Astrocyte of the spinal cord (primary cell): ENCODE data around the gene SYNJ2.

Source experiments
- DNase-seq: peaks from one replicate; pipeline ENCODE4 v3.0.0; 2011; ENCODE audit warnings: low read depth, low spot score
- H3K4me3 ChIP-seq: 2 replicates; pipeline ENCODE4 v1.5.1; 2011; ENCODE audit warnings: low read depth, mild to moderate bottlenecking, low read length, moderate library complexity
- CTCF ChIP-seq: IDR thresholded peaks from 2 replicates; pipeline ENCODE4 v1.5.1; 2012; ENCODE audit warnings: low read depth, mild to moderate bottlenecking, low read length, inconsistent platforms
- in situ Hi-C: cut with HindIII; loops from 2 replicates; pipeline ENCODE4 v1.10.0; 2017; ENCODE audit warnings: low sequenced_read_pairs

Gene SYNJ2

GRCh38 chr6:158124288-158124687 is 142.6 kb downstream of the SYNJ2 start:
- in situ Hi-C loops: no loop called here
- no peak for DNase-seq
- no peak for TF ChIP-seq CTCF
- no peak overlapping the region for H3K4me3 ChIP-seq

DNA sequence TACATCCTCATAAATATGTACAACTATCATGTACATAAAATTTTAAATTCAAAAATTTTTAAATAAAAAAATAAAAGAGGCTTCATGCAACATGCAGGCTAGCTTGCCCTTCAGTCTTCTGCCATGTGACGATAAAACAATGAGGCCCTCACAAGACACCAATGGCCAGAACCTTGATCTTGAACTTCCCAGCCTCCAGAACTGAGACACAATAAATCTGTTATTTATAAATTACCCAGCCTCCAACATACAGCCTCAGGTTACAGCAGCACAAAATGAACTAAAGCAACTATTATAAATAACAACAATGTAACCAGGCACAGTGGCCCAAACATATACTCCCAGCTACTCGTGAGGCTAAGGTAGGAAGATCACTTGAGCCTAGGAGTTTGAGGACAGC is 143.6 kb downstream of the SYNJ2 start:
- TF ChIP-seq CTCF: no peak
- no peak overlapping the region for H3K4me3 ChIP-seq
- in situ Hi-C loops: no loop called here
- no peak for DNase-seq

DNA sequence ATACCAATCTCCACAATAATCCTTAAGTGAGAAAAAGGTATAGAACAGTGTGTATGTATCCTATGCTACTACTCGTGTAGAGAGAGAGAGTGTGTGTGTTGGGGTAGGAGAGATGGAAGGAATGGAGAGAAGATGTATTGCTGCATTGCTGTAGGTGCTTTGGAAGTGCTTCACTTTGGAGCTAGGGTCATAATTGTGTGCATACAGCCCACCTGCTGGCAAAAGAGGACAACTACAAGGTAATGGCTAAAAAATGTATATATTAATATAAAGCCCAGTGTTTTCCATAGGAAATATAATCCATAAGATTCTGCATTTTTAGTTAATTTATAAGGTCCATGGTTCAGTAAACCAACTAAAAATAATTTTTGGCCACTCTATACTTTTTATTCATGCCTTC is 150.3 kb downstream of the SYNJ2 start:
- H3K4me3 ChIP-seq: no peak overlapping the region
- peak; percentile 55 for TF ChIP-seq CTCF
- in situ Hi-C loops: no loop called here
- no peak for DNase-seq

- H3K4me3 ChIP-seq: no peak overlapping the region
- DNase-seq: peak; percentile 49
- in situ Hi-C loops: no loop called here
- TF ChIP-seq CTCF: no peak
These were observed 161.1 kb downstream of the SYNJ2 start for GRCh38 chr6:158142789-158143188.

DNA sequence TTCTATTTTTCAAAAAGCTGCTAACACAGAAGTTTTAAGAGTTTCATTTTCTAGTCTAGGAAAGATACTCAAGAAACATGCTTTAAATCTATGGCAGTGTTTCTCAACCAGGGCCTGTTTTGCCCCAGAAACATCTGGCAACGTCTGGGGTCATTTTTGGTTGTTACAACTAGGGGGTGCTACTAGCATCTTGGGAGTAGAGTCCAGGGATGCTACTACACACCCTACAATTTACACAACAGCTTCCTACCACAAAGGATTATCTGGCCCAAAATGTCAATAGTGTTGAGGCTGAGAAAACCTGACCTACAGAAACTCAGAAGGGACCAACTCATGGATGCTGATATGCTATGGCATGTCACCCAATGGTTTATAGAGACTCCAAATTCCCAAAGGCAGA is 162.0 kb downstream of the SYNJ2 start:
- in situ Hi-C loops: no loop called here
- H3K4me3 ChIP-seq: no peak overlapping the region
- TF ChIP-seq CTCF: peak; percentile 35
- no peak for DNase-seq
